SK-N-SH (cell line): ENCODE results near the gene ATP5PF. TPM values are rescaled to one million over a fixed set of nuclear protein-coding genes. Genes with fewer than 3 reads are reported as not detected.

ENCODE experiments used
- CTCF ChIA-PET: fragments of 300-600, 350-600 bp; formaldehyde crosslinking; extraction: SDS; loops from one replicate; lab custom pipeline; 2021; lab: Yijun Ruan, JAX
- POLR2A ChIA-PET: fragments of 350-600 bp; sonication (Branson Sonifier 250); formaldehyde crosslinking; extraction: SDS; loops from one replicate; lab custom pipeline; 2020; ENCODE audit warnings: antibody characterized with exemption, inconsistent platforms; lab: Yijun Ruan, JAX
- DNase-seq: peaks from one replicate; pipeline ENCODE4 v3.0.0; 2012
- H2AFZ ChIP-seq: fragments of 200-600 bp; sonication (generic); 2 replicates; pipeline ENCODE4 v1.8.1; 2016; ENCODE audit warnings: antibody characterized with exemption, mild to moderate bottlenecking, low read depth
- H3F3A ChIP-seq: fragments of 200-600 bp; sonication (generic); replicated peaks from 2 replicates; pipeline ENCODE3; 2016; ENCODE audit warnings: antibody characterized with exemption, mild to moderate bottlenecking; ENCODE audit not compliant: insufficient read depth
- H3K27ac ChIP-seq, 2 experiments: fragments of 200-500 bp in 1 of 2; fragments of 200-600 bp in 1 of 2; sonication (Bioruptor generic) in 1 of 2; sonication (generic), shearing (Covaris generic) in 1 of 2; 2 replicates each; pipeline versions ENCODE4 v1.5.1 to v1.6.1; 2014 to 2016; ENCODE audit warnings: low read depth in 2 of 2, inconsistent platforms in 1 of 2, low read length in 1 of 2, mild to moderate bottlenecking in 1 of 2, mixed read lengths in 1 of 2
- H3K27me3 ChIP-seq: fragments of 200-600 bp; sonication (generic), shearing (Covaris generic); 2 replicates; pipeline ENCODE4 v1.6.1; 2016; ENCODE audit warnings: mixed run types; ENCODE audit not compliant: insufficient read depth
- H3K36me3 ChIP-seq, 2 experiments: fragments of 200-500 bp in 1 of 2; fragments of 200-600 bp in 1 of 2; sonication (Bioruptor generic) in 1 of 2; sonication (generic) in 1 of 2; replicated peaks in 1 of 2; 2 replicates each; pipeline versions ENCODE3 to v1.5.1; 2014 to 2016; ENCODE audit warnings: low read length in 1 of 2, mild to moderate bottlenecking in 1 of 2; ENCODE audit not compliant: insufficient read depth in 2 of 2, control insufficient read depth in 1 of 2
- H3K4me1 ChIP-seq, 2 experiments: fragments of 200-500 bp in 1 of 2; fragments of 200-600 bp in 1 of 2; sonication (Bioruptor generic) in 1 of 2; sonication (generic), shearing (Covaris generic) in 1 of 2; 2 replicates each; pipeline versions ENCODE4 v1.5.1 to v1.6.1; 2014 to 2016; ENCODE audit warnings: low read depth in 1 of 2, low read length in 1 of 2, mixed run types in 1 of 2; ENCODE audit not compliant: insufficient read depth in 2 of 2, control insufficient read depth in 1 of 2
- H3K4me2 ChIP-seq: fragments of 200-600 bp; sonication (generic), shearing (Covaris generic); 2 replicates; pipeline ENCODE4 v1.6.1; 2017; ENCODE audit warnings: mixed run types
- H3K4me3 ChIP-seq, 2 experiments: fragments of 200-500 bp in 1 of 2; fragments of 200-600 bp in 1 of 2; sonication (Bioruptor generic) in 1 of 2; sonication (generic), shearing (Covaris generic) in 1 of 2; 2 replicates each; pipeline versions ENCODE4 v1.5.1 to v1.8.1; 2014 to 2016; ENCODE audit warnings: low read depth in 2 of 2, inconsistent platforms in 1 of 2, low read length in 1 of 2, mild to moderate bottlenecking in 1 of 2, mixed read lengths in 1 of 2, moderate library complexity in 1 of 2
- H3K79me2 ChIP-seq: fragments of 200-600 bp; sonication (generic); 2 replicates; pipeline ENCODE4 v1.8.1; 2017; ENCODE audit warnings: mild to moderate bottlenecking; ENCODE audit not compliant: insufficient read depth
- H3K9ac ChIP-seq: fragments of 200-600 bp; sonication (generic); 2 replicates; pipeline ENCODE4 v1.6.1; 2017; ENCODE audit warnings: mixed run types
- H3K9me2 ChIP-seq: fragments of 200-600 bp; sonication (generic); 2 replicates; pipeline ENCODE4 v1.6.1; 2017; ENCODE audit warnings: mixed run types
- H3K9me3 ChIP-seq: fragments of 200-600 bp; sonication (generic); 2 replicates; pipeline ENCODE4 v1.6.1; 2017; ENCODE audit warnings: mixed run types, mild to moderate bottlenecking, moderate library complexity
- H4K20me1 ChIP-seq: fragments of 200-600 bp; sonication (generic); 2 replicates; pipeline ENCODE4 v1.6.1; 2017; ENCODE audit warnings: mild to moderate bottlenecking, mixed run types; ENCODE audit not compliant: insufficient read depth
- ELF1 ChIP-seq: IDR thresholded peaks from 2 replicates; pipeline ENCODE4 v1.4.0; 2012
- EP300 ChIP-seq, 2 experiments: IDR thresholded peaks; 2 replicates each; pipeline versions ENCODE4 v1.4.0 to v1.6.1; 2012; ENCODE audit warnings: borderline replicate concordance in 1 of 2, low read depth in 1 of 2, low read length in 1 of 2
- FOSL2 ChIP-seq: IDR thresholded peaks from 2 replicates; pipeline ENCODE4 v1.4.0; 2012; ENCODE audit warnings: low read depth, mild to moderate bottlenecking, moderate library complexity, borderline replicate concordance
- GABPA ChIP-seq: IDR thresholded peaks from 2 replicates; pipeline ENCODE4 v1.4.0; 2012; ENCODE audit warnings: low read depth, mild to moderate bottlenecking
- JUND ChIP-seq: IDR thresholded peaks from 2 replicates; pipeline ENCODE4 v1.4.0; 2012
- MEF2A ChIP-seq: IDR thresholded peaks from 2 replicates; pipeline ENCODE4 v1.4.0; 2012; ENCODE audit warnings: low read depth, borderline replicate concordance
- MXI1 ChIP-seq: IDR thresholded peaks from 2 replicates; pipeline ENCODE4 v1.6.1; 2012; ENCODE audit warnings: mild to moderate bottlenecking, low read depth, low read length, improper control_type of control experiment
- NRF1 ChIP-seq: IDR thresholded peaks from 2 replicates; pipeline ENCODE4 v1.6.1; 2012; ENCODE audit warnings: low read depth, mild to moderate bottlenecking, low read length
- RAD21 ChIP-seq: IDR thresholded peaks from 2 replicates; pipeline ENCODE4 v1.6.1; 2012; ENCODE audit warnings: mild to moderate bottlenecking, low read length
- RCOR1 ChIP-seq: fragments of 150-350 bp; IDR thresholded peaks from 2 replicates; pipeline ENCODE4 v1.6.1; 2017; ENCODE audit warnings: antibody characterized with exemption, low read length
- RFX5 ChIP-seq: IDR thresholded peaks from 2 replicates; pipeline ENCODE4 v1.6.1; 2012; ENCODE audit warnings: mild to moderate bottlenecking, improper control_type of control experiment, low read length
- RXRA ChIP-seq: IDR thresholded peaks from 2 replicates; pipeline ENCODE4 v1.4.0; 2012; ENCODE audit warnings: low read depth, mild to moderate bottlenecking, borderline replicate concordance
- SIN3A ChIP-seq: IDR thresholded peaks from 2 replicates; pipeline ENCODE4 v1.6.1; 2012; ENCODE audit warnings: low read depth, mild to moderate bottlenecking, low read length, moderate library complexity, borderline replicate concordance
- TCF12 ChIP-seq: IDR thresholded peaks from 2 replicates; pipeline ENCODE4 v1.4.0; 2012
- YY1 ChIP-seq: IDR thresholded peaks from 2 replicates; pipeline ENCODE4 v1.4.0; 2012; ENCODE audit warnings: low read depth, mild to moderate bottlenecking
- WGBS: methylation state at CpG from one replicate; pipeline ENCODE4 v1.1.6; 2017; ENCODE audit warnings: low lambda C conversion rate; 5-methylcytosine and 5-hydroxymethylcytosine counted together
- polyA plus RNA-seq, 3 experiments: library from polyadenylated mRNA; depleted of rRNA; stranded (reverse); fragments of >200 nt; gene quantifications; 2 replicates each; pipeline ENCODE4 v1.2.3, GENCODE V29; 2012
- TF ChIP-seq, protein P1 (sequence below): fragments of 150-350 bp; IDR thresholded peaks from 2 replicates; pipeline ENCODE4 v1.6.1; 2016; ENCODE audit warnings: mild to moderate bottlenecking, low read depth, low read length
- TF ChIP-seq, protein P2 (sequence below): fragments of 200-600 bp; sonication (generic); IDR thresholded peaks from 2 replicates; pipeline ENCODE4 v1.6.1; 2017; ENCODE audit warnings: antibody characterized with exemption, mild to moderate bottlenecking, moderate library complexity
- TF ChIP-seq, protein P3 (sequence below): fragments of 150-350 bp; IDR thresholded peaks from 2 replicates; pipeline ENCODE4 v1.6.1; 2017; ENCODE audit warnings: antibody characterized with exemption, low read length, low read depth, borderline replicate concordance
- TF ChIP-seq, protein P4 (sequence below): IDR thresholded peaks from 2 replicates; pipeline ENCODE4 v1.4.0; 2012; ENCODE audit warnings: low read depth, borderline replicate concordance

ATP5PF gene
- polyA plus RNA-seq, 1 of the 3 experiments (the other 2 are of a cell fraction), result 277 TPM

DNA sequence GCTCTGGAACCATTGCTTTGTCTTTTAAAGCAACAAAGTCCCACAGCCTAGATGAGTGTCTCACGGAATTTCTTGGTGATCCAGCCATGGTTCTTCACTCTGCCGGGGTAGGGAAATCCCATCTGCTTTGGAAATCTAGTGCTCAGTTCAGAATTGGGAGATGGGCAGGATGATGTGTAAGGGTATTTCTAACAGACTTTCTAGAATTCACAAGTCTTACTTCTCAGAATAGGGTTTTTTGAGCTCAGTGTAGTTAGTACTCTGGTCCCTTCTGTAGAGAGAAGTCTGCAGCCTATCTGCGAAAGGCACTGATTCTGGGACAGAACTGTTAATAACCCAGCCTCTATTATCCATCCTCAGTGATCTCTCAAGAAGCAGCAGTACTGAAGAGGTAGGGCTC, 25.4 kb upstream of the ATP5PF start:
- H2AFZ ChIP-seq, result no peak overlapping the region
- H3K79me2 ChIP-seq, result no peaks in the 10 kb centered on the region
- H3K9me3 ChIP-seq, result no peaks in the 10 kb centered on the region
- peaks cover 38 to 70% of the 10 kb centered on the region in 2 experiments for H3K36me3 ChIP-seq
- no peaks in the 10 kb centered on the region; a peak in 1 of 4 replicates for H3K4me1 ChIP-seq
- no peak overlapping the region for H3K9ac ChIP-seq
- H4K20me1 ChIP-seq, result no peaks in the 10 kb centered on the region
- H3F3A ChIP-seq, result peaks cover 3% of the 10 kb centered on the region
- 100% methylated on average over 3 of the region's 3 CpGs for WGBS
- H3K27me3 ChIP-seq, result no peaks in the 10 kb centered on the region
- ChIA-PET CTCF (interaction anchor here (0.7 kb wide), 1 partner anchor 8 kb away, joined by 3 read pairs; no protein-coding TSS in a partner anchor), POLR2A (no interaction called here)
- no peak overlapping the region for H3K27ac ChIP-seq
- H3K4me2 ChIP-seq, result no peak overlapping the region
- DNase-seq, result no peak
- H3K4me3 ChIP-seq, result no peak overlapping the region
- TF ChIP-seq RAD21 (no peak), MEF2A (no peak), EP300 (IDR thresholded peaks at IDR 0.05; ENCODE audit: borderline replicate concordance in 1 of 2, low read depth in 1 of 2, low read length in 1 of 2) (no peak), JUND (no peak), SIN3A (no peak), FOSL2 (no peak), RXRA (no peak), NRF1 (no peak), ELF1 (no peak), MXI1 (no peak), GABPA (no peak), YY1 (no peak)
- TF ChIP-seq, protein P1, sequence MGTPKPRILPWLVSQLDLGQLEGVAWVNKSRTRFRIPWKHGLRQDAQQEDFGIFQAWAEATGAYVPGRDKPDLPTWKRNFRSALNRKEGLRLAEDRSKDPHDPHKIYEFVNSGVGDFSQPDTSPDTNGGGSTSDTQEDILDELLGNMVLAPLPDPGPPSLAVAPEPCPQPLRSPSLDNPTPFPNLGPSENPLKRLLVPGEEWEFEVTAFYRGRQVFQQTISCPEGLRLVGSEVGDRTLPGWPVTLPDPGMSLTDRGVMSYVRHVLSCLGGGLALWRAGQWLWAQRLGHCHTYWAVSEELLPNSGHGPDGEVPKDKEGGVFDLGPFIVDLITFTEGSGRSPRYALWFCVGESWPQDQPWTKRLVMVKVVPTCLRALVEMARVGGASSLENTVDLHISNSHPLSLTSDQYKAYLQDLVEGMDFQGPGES, result no peak
- TF ChIP-seq, protein P2, sequence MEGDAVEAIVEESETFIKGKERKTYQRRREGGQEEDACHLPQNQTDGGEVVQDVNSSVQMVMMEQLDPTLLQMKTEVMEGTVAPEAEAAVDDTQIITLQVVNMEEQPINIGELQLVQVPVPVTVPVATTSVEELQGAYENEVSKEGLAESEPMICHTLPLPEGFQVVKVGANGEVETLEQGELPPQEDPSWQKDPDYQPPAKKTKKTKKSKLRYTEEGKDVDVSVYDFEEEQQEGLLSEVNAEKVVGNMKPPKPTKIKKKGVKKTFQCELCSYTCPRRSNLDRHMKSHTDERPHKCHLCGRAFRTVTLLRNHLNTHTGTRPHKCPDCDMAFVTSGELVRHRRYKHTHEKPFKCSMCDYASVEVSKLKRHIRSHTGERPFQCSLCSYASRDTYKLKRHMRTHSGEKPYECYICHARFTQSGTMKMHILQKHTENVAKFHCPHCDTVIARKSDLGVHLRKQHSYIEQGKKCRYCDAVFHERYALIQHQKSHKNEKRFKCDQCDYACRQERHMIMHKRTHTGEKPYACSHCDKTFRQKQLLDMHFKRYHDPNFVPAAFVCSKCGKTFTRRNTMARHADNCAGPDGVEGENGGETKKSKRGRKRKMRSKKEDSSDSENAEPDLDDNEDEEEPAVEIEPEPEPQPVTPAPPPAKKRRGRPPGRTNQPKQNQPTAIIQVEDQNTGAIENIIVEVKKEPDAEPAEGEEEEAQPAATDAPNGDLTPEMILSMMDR, result no peak
- TF ChIP-seq, protein P3, sequence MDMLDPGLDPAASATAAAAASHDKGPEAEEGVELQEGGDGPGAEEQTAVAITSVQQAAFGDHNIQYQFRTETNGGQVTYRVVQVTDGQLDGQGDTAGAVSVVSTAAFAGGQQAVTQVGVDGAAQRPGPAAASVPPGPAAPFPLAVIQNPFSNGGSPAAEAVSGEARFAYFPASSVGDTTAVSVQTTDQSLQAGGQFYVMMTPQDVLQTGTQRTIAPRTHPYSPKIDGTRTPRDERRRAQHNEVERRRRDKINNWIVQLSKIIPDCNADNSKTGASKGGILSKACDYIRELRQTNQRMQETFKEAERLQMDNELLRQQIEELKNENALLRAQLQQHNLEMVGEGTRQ, result no peak
- TF ChIP-seq, all 33 proteins: peak for 0
- no peaks in the 10 kb centered on the region for H3K9me2 ChIP-seq

DNA sequence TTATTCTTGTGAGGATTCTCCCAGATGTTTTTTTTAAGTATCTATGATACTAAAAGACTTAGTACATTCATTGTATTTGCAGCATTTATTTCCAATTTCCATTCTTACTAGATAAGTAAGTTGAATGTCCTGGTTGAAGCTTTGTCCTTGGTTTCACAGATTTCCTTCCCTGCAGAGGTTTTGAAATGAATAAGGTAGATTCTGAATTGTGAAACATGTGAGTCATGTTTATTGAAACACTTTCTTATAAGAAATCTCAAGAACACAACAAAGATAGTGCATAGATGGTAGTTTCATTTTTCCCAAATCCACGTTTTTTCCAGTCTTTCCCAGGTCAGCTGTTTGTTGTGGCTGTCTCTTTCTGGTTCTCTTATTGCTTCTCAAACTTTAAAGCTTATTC, 24.9 kb upstream of the ATP5PF start:
- no peak for DNase-seq
- Histone ChIP-seq H3K9ac (no peak overlapping the region), H3K4me2 (no peak overlapping the region), H3K9me3 (no peaks in the 10 kb centered on the region), H4K20me1 (no peaks in the 10 kb centered on the region), H3K4me3 (no peak overlapping the region), H3K36me3 (peaks cover 35 to 65% of the 10 kb centered on the region in 2 experiments), H3K27ac (no peak overlapping the region), H3K9me2 (no peaks in the 10 kb centered on the region), H3F3A (peaks cover 3% of the 10 kb centered on the region), H2AFZ (no peak overlapping the region), H3K79me2 (no peaks in the 10 kb centered on the region), H3K4me1 (no peaks in the 10 kb centered on the region; a peak in 1 of 4 replicates), H3K27me3 (no peaks in the 10 kb centered on the region)
- 56% methylated on average over 1 of the region's 1 CpG for WGBS
- TF ChIP-seq JUND (no peak), TCF12 (no peak), ELF1 (no peak), RCOR1 (no peak), RFX5 (no peak)
- TF ChIP-seq, protein P4, sequence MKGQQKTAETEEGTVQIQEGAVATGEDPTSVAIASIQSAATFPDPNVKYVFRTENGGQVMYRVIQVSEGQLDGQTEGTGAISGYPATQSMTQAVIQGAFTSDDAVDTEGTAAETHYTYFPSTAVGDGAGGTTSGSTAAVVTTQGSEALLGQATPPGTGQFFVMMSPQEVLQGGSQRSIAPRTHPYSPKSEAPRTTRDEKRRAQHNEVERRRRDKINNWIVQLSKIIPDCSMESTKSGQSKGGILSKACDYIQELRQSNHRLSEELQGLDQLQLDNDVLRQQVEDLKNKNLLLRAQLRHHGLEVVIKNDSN, result no peak
- TF ChIP-seq, protein P3, result no peak
- CTCF ChIA-PET, result interaction anchor here (0.7 to 1.0 kb wide), 2 partner anchors 9 to 41 kb away, joined by 3 read pairs; no protein-coding TSS in a partner anchor
- POLR2A ChIA-PET, result no interaction called here
